ENCODE data around the gene NPIPB8. TPM values are rescaled to one million over a fixed set of nuclear protein-coding genes. Genes with fewer than 3 reads are reported as not detected.
"Not testable (repeated sequence)": the region's sequence is repeated elsewhere in the genome, so short reads cannot be mapped to it uniquely, and the experiment has no call there.

NPIPB8 gene
- total RNA-seq, 4 donors from 2014 or later = 1.3 to 2.4 TPM; not detected in 2

- 83 to 84% methylated on average over 5 of the region's 5 CpGs for WGBS, 2 donors
- no peaks in the 10 kb centered on the region for H3K9me3 ChIP-seq
Measured at GRCh38 chr16:28592511-28592910, 45.4 kb upstream of the NPIPB8 start.

DNA sequence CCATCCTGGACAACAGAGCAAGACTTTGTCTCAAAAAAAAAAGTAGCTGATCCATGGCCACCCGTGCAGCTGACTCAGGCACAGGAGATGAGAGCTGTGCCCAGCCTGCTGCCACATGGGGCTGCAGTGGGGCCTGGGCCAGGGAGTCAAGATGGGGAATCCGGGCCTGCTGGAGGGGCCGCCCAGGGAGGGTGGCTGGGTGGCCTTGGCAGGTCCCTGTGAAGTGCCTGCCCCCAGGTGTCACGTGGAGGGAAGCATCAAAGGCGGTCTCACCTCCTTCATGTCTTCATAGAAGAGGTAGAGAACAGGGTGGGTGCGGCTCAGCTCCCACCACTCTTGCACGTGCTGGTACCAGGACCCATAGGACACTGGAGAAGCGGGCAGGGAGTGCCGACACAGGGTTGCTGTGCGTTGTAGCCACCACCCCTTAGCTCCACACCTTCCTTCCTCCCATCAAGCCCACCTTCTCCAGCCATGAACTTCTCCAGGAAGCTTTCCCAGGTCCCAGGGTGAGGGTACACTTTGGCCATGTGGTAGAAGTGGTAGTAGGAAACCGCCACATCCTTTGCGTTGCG lies 44.8 kb upstream of the NPIPB8 start:
- H3K27ac ChIP-seq = no peak overlapping the region
- no peak overlapping the region for H3K4me3 ChIP-seq
- H3K27me3 ChIP-seq = no peaks in the 10 kb centered on the region
- no peaks in the 10 kb centered on the region for H3K9me3 ChIP-seq
- TF ChIP-seq POLR2A (IDR thresholded peaks at IDR 0.05) (no peak), EP300 (IDR thresholded peaks at IDR 0.05) (no peak)
- TF ChIP-seq, protein P1, sequence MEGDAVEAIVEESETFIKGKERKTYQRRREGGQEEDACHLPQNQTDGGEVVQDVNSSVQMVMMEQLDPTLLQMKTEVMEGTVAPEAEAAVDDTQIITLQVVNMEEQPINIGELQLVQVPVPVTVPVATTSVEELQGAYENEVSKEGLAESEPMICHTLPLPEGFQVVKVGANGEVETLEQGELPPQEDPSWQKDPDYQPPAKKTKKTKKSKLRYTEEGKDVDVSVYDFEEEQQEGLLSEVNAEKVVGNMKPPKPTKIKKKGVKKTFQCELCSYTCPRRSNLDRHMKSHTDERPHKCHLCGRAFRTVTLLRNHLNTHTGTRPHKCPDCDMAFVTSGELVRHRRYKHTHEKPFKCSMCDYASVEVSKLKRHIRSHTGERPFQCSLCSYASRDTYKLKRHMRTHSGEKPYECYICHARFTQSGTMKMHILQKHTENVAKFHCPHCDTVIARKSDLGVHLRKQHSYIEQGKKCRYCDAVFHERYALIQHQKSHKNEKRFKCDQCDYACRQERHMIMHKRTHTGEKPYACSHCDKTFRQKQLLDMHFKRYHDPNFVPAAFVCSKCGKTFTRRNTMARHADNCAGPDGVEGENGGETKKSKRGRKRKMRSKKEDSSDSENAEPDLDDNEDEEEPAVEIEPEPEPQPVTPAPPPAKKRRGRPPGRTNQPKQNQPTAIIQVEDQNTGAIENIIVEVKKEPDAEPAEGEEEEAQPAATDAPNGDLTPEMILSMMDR (IDR thresholded peaks at IDR 0.05) = no peak
- peaks cover 0 to 15% (median 2%) of the 10 kb centered on the region in 4 donors for H3K4me1 ChIP-seq
- no peak for DNase-seq (ENCODE audit: low spot score in 2 of 2)
- peaks cover 0 to 52% (median 3%) of the 10 kb centered on the region in 3 donors for H3K36me3 ChIP-seq
- 86 to 87% methylated on average over 11 to 13 of the region's 13 CpGs for WGBS, 2 donors

More at GRCh38 chr16:28592511-28592910, 45.4 kb upstream of the NPIPB8 start:
- H3K4me3 ChIP-seq = no peak overlapping the region
- H3K4me1 ChIP-seq = peaks cover 0 to 11% (median 2%) of the 10 kb centered on the region in 4 donors
- H3K27ac ChIP-seq = no peak overlapping the region
- H3K27me3 ChIP-seq = no peaks in the 10 kb centered on the region
- no peak for TF ChIP-seq POLR2A (IDR thresholded peaks at IDR 0.05)
- TF ChIP-seq EP300 (IDR thresholded peaks at IDR 0.05) = no peak
- TF ChIP-seq, protein P1 (IDR thresholded peaks at IDR 0.05) = no peak
- H3K36me3 ChIP-seq = peaks cover 0 to 57% (median 3%) of the 10 kb centered on the region in 3 donors
- DNase-seq (ENCODE audit: low spot score in 2 of 2) = no peak

- peaks cover 0 to 28% (median 2%) of the 10 kb centered on the region in 3 donors for H3K36me3 ChIP-seq
- H3K4me3 ChIP-seq; H3K9me3 ChIP-seq; H3K27me3 ChIP-seq; DNase-seq (ENCODE audit: low spot score in 2 of 2); H3K27ac ChIP-seq: not testable (repeated sequence)
- WGBS, 2 donors = 92 to 95% methylated on average over 4 to 6 of the region's 6 CpGs
- peaks cover 0 to 15% (median 2%) of the 10 kb centered on the region in 4 donors for H3K4me1 ChIP-seq
Measured at GRCh38 chr16:28595451-28595850, 42.4 kb upstream of the NPIPB8 start.

DNA sequence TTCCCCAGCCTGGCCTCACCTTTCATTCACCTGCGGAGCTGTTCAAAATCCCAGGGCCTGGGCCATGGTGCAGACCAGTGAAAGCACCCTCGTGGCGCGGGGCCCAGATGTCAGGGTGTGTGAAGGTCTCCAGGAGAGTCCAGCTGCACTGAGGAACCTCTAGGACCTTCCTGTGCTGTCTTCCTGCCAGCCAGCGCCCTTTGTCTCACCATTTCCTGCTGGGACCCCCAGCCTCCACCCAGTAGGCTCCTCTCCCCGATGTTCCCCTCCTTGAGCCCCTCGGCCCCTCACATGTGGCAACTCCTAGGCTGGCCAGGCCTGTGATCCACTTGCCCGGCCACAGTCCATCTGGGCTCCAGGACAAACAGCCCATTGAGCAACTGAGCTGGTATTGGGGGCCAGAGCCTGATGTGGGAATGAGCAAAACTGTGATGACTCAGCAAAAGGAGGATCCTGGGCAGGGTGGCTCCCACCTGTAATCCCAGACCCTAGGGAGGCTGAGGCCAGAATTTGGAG lies 41.7 kb upstream of the NPIPB8 start:
- Histone ChIP-seq H3K9me3 (no peaks in the 10 kb centered on the region), H3K36me3 (peaks cover 0 to 21% (median 0%) of the 10 kb centered on the region in 3 donors), H3K27ac (peak overlapping the region in 1 of 4 donors; percentile 10), H3K27me3 (peaks cover 0 to 3% of the 10 kb centered on the region in 2 donors), H3K4me1 (peaks cover 0 to 15% (median 2%) of the 10 kb centered on the region in 4 donors), H3K4me3 (no peak overlapping the region)
- TF ChIP-seq, protein P1 (IDR thresholded peaks at IDR 0.05) = no peak
- TF ChIP-seq EP300 (IDR thresholded peaks at IDR 0.05) (no peak), POLR2A (IDR thresholded peaks at IDR 0.05) (no peak)
- no peak for DNase-seq (ENCODE audit: low spot score in 2 of 2)
- 55 to 57% methylated on average over 4 to 8 of the region's 8 CpGs for WGBS, 2 donors

GRCh38 chr16:28596840-28597691 lies 40.8 kb upstream of the NPIPB8 start, which contains the start of gene SULT1A2:
Gene SULT1A2 (minus strand): TSS chr16:28597050. CDS start chr16:28595930, 1,120 bp downstream.
- Histone ChIP-seq H3K4me1 (peaks cover 0 to 15% (median 2%) of the 10 kb centered on the region in 4 donors), H3K27me3 (peaks cover 0 to 10% of the 10 kb centered on the region in 2 donors), H3K4me3 (peak within 1 kb of the TSS in 1 of 4 donors; percentile 20), H3K27ac (peak within 1 kb of the TSS in 2 of 4 donors; percentile 13 to 26), H3K36me3 (peaks cover 0 to 12% (median 0%) of the 10 kb centered on the region in 3 donors), H3K9me3 (no peaks in the 10 kb centered on the region)
- no peak for DNase-seq (ENCODE audit: low spot score in 2 of 2)
- TF ChIP-seq, protein P1 (IDR thresholded peaks at IDR 0.05) = no peak
- WGBS, 2 donors = 25 to 29% methylated on average over 11 of the region's 11 CpGs
